AG04450 (cell line): ENCODE measurements around the gene F10. TPM values are rescaled to one million over a fixed set of nuclear protein-coding genes. Genes with fewer than 3 reads are reported as not detected.

Experiments
- CTCF ChIA-PET: fragments of 300-600, 350-600 bp; formaldehyde crosslinking; extraction: SDS; loops from one replicate; lab custom pipeline; 2022; ENCODE audit warnings: antibody characterized with exemption, inconsistent platforms; lab: Charles Lee
- POLR2A ChIA-PET: fragments of 350-600 bp; formaldehyde crosslinking; extraction: SDS; loops from one replicate; lab custom pipeline; 2021; ENCODE audit warnings: antibody characterized with exemption, inconsistent platforms; lab: Yijun Ruan, JAX
- DNase-seq: peaks from one replicate; pipeline ENCODE4 v3.0.0-alpha.2; 2011; ENCODE audit warnings: low read depth, low spot score
- H3K27ac ChIP-seq: one replicate; pipeline ENCODE4 v1.5.1; 2012; ENCODE audit warnings: low read depth, low read length, control low read depth
- H3K27me3 ChIP-seq: one replicate; pipeline ENCODE4 v1.6.0; 2012; ENCODE audit warnings: low read length; ENCODE audit not compliant: control insufficient read depth, insufficient read depth
- H3K4me3 ChIP-seq: 2 replicates; pipeline ENCODE4 v1.5.1; 2011; ENCODE audit warnings: mild to moderate bottlenecking, low read depth, low read length, control low read depth
- H3K9me3 ChIP-seq: 2 replicates; pipeline ENCODE4 v1.5.1; 2012; ENCODE audit warnings: low read length; ENCODE audit not compliant: control insufficient read depth, insufficient read depth
- polyA plus RNA-seq: library from polyadenylated mRNA; depleted of rRNA; stranded (reverse); fragments of >200 nt; gene quantifications from 2 replicates; pipeline ENCODE4 v1.2.3, GENCODE V29; 2011
- TF ChIP-seq, protein P1 (sequence below): IDR thresholded peaks from 2 replicates; pipeline ENCODE4 v1.5.1; 2011; ENCODE audit warnings: low read depth, low read length, control low read depth, inconsistent platforms

The F10 gene
- polyA plus RNA-seq, 1 experiment: 17.7 TPM

DNA sequence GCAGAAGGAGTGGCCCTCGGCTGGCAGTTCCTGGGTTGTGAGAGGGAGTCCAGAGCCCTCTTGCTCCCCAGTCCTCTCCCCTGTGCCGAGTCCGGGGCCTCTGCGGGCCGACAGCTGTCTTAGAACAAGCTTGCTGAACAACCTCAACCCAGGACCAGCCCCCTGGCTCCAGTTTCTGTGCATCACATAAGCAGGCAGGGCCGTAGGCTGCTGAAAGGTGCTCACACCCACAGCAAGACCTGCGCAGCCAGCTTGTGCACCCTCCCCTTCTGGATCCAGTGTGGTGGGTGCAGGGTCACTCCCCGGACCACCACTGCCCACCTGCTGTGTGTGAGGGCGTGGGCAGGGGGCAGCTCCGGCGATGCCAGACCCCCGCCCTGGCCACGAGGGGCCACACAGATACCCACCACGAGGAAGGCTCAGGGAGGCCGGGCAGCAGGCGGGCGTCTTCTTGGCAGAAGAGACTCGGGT lies 42.2 kb upstream of the F10 start:
- no peak for DNase-seq
- TF ChIP-seq, protein P1, sequence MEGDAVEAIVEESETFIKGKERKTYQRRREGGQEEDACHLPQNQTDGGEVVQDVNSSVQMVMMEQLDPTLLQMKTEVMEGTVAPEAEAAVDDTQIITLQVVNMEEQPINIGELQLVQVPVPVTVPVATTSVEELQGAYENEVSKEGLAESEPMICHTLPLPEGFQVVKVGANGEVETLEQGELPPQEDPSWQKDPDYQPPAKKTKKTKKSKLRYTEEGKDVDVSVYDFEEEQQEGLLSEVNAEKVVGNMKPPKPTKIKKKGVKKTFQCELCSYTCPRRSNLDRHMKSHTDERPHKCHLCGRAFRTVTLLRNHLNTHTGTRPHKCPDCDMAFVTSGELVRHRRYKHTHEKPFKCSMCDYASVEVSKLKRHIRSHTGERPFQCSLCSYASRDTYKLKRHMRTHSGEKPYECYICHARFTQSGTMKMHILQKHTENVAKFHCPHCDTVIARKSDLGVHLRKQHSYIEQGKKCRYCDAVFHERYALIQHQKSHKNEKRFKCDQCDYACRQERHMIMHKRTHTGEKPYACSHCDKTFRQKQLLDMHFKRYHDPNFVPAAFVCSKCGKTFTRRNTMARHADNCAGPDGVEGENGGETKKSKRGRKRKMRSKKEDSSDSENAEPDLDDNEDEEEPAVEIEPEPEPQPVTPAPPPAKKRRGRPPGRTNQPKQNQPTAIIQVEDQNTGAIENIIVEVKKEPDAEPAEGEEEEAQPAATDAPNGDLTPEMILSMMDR: no peak
- ChIA-PET CTCF (no interaction called here), POLR2A (no interaction called here)
- H3K9me3 ChIP-seq: peaks cover 5% of the 10 kb centered on the region; the same call in 1 of the 2 replicates
- H3K27ac ChIP-seq: no peak overlapping the region
- no peak overlapping the region for H3K4me3 ChIP-seq
- H3K27me3 ChIP-seq: peaks cover 6% of the 10 kb centered on the region

DNA sequence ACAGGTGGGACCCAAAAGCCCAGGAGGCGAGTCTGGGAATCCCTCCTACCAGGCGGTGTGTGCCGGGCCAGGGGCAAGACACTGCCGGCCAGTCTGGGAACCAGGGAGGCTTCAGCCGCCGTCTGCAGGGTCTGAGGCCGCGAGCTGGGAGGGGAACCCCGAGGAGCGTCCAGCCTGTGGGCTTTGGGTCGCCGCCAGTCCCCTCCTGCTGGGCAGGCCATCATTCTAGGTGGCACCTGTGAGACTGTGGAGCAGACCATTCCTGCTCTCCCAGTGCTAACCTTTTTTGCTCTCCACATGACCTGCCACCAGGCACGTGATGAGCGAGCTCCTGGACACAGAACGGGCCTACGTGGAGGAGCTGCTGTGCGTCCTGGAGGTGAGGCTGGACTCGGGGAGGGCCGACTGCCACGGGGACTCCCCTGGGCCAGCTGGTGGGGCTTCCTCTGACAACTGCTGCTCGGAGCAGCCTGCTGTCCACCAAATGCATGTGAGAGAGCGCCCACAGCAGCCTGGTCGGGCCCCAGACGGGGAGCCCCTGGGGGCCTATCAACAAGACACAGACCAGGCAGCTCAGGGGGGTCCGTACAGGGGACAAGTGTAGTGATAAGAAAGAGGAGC lies 41.6 kb upstream of the F10 start:
- H3K4me3 ChIP-seq: no peak overlapping the region
- no peak overlapping the region for H3K27ac ChIP-seq
- peaks cover 6% of the 10 kb centered on the region for H3K27me3 ChIP-seq
- ChIA-PET CTCF (no interaction called here), POLR2A (no interaction called here)
- DNase-seq: no peak
- peaks cover 5% of the 10 kb centered on the region; the same call in 1 of the 2 replicates for H3K9me3 ChIP-seq
- TF ChIP-seq, protein P1: no peak

DNA sequence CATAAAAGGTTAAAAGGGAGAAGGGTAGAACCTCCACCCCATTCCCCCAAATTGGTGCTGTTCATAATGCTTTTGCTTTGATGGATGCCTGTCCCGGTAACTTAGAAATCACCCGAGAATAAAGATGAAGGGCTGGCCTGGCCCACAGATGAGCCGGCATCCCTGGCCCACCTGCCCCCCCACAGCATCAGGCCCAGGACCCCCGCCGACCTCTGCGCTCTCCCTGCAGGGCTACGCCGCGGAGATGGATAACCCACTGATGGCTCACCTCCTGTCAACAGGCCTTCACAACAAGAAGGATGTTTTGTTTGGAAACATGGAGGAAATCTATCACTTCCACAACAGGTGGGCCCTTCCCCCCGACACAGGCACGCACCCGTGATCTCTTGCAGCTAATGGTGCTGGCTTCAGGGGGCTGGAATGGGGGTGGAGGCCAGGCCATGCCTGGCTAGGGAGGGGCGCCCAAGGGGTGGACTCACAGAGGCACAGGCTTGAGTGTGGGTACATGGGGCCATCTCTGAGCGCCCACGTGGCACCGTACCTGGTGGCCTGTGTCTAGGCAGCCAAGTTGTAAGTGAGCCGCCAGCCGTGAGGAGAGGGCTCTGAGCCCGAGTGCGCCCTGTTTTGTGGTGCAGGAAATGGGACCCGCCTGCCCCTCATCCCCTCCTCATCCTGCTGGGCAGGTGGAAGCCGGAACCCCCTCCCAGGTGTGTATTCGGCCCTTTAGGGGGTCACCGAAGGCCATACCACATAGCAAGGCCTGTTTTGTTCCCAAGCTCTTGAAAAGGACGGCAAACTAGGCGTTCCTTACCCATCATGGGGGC lies 40.2 kb upstream of the F10 start:
- no peak overlapping the region for H3K27ac ChIP-seq
- ChIA-PET CTCF (no interaction called here), POLR2A (no interaction called here)
- DNase-seq: no peak
- H3K27me3 ChIP-seq: peaks cover 6% of the 10 kb centered on the region
- H3K4me3 ChIP-seq: no peak overlapping the region
- peaks cover 3% of the 10 kb centered on the region; the same call in 1 of the 2 replicates for H3K9me3 ChIP-seq
- TF ChIP-seq, protein P1: no peak

DNA sequence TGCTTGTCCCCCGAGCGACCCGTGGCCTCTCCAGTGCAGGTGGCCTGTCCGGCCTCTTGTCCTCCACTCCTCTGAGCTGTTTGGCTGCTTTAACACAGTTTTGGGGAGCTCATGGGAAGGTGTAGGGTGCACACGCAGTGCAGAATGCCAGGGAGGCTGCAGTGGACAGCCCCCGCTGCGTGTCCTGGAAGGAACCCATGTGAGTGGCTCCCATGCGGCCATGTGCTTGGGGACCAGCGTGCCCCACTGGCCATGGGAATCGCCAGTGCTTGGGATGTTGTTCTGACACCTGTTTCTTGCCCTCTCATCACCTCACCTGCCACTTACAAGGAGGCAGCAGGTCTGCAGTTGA lies 39.6 kb upstream of the F10 start:
- ChIA-PET POLR2A (no interaction called here), CTCF (no interaction called here)
- no peak for DNase-seq
- peaks cover 6% of the 10 kb centered on the region for H3K27me3 ChIP-seq
- H3K4me3 ChIP-seq: no peak overlapping the region
- TF ChIP-seq, protein P1: no peak
- no peak overlapping the region for H3K27ac ChIP-seq
- no peaks in the 10 kb centered on the region; the same call in 1 of the 2 replicates for H3K9me3 ChIP-seq

DNA sequence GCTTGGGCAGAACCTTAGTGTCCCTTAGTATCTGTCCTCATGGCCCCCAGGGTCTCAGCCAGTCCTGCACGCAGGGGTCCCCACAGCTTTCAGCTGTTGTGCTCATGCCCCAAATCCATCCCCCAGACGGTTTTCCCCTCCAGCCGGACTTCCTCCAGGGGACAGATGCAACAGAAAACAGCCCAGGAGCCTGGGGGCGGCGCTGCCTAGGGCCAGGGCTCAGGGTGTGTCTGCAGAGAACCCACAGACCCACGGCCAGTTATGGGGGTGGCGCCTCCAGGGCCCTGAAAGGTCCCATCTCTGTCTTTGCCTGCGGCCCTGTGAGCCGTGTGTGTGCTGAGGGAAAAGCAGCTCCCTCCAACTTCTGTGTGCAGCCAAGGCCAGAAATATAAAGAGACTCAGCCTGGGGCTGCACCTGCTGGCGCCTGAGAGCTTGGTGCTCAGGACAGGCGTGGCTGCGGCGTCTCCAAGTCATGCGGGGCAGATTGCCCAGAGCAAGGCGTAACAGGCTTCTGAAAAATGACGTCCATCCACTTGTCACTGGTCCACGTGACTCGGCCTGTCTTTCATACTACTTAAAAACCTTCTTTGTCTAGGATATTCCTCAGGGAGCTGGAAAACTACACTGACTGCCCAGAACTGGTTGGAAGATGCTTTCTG lies 39.1 kb upstream of the F10 start:
- H3K9me3 ChIP-seq: no peaks in the 10 kb centered on the region; the same call in 1 of the 2 replicates
- H3K4me3 ChIP-seq: no peak overlapping the region
- ChIA-PET POLR2A (no interaction called here), CTCF (no interaction called here)
- no peak for DNase-seq
- no peak overlapping the region for H3K27ac ChIP-seq
- TF ChIP-seq, protein P1: no peak
- peaks cover 6% of the 10 kb centered on the region for H3K27me3 ChIP-seq
